ENCODE data around the gene HOXC10. TPM values are rescaled to one million over a fixed set of nuclear protein-coding genes. Genes with fewer than 3 reads are reported as not detected.
A peak's percentile ranks its signal among the peaks of the same experiment; 100 is the strongest.

Gene HOXC10
- total and polyA plus RNA-seq, 8 donors = not detected

- 5 to 11% (median 8%) methylated on average over 21 to 86 of the region's 86 CpGs for whole genome bisulfite sequencing, 5 donors
These were observed 29.7 kb upstream of the HOXC10 start for GRCh38 chr12:53955036-53955775.

GRCh38 chr12:53955776-53956250 is 29.1 kb upstream of the HOXC10 start:
- Histone ChIP-seq H3K36me3 (no peaks in the 10 kb centered on the region), H3K4me3 (no peak overlapping the region), H3K9me3 (peaks cover 0 to 10% (median 0%) of the 10 kb centered on the region in 4 donors), H3K27ac (no peak overlapping the region), H3K4me1 (peaks cover 8 to 51% (median 22%) of the 10 kb centered on the region in 4 donors), H3K27me3 (peaks cover 90 to 100% (median 100%) of the 10 kb centered on the region in 3 donors)
- no peak for DNase-seq
- TF ChIP-seq CTCF (IDR thresholded peaks at IDR 0.05) = no peak
- TF ChIP-seq EP300 (IDR thresholded peaks at IDR 0.05) = no peak
- no peak for TF ChIP-seq POLR2AphosphoS5 (IDR thresholded peaks at IDR 0.05)
- intact Hi-C loops (cut with DNase I; ENCODE audit: low total_unique reads) = no loop called here
- WGBS, 5 donors = 7 to 12% (median 8%) methylated on average over 10 of the region's 10 CpGs

More at GRCh38 chr12:53955036-53955775, 29.7 kb upstream of the HOXC10 start:
- peaks cover 86 to 100% (median 100%) of the 10 kb centered on the region in 3 donors for H3K27me3 ChIP-seq
- no peak overlapping the region for H3K27ac ChIP-seq
- peaks cover 0 to 10% (median 0%) of the 10 kb centered on the region in 4 donors for H3K9me3 ChIP-seq
- no peak for DNase-seq
- H3K36me3 ChIP-seq = no peaks in the 10 kb centered on the region
- no peak for TF ChIP-seq CTCF (IDR thresholded peaks at IDR 0.05)
- TF ChIP-seq POLR2AphosphoS5 (IDR thresholded peaks at IDR 0.05) = no peak
- TF ChIP-seq POLR2A (IDR thresholded peaks at IDR 0.05) = no peak
- TF ChIP-seq EP300 (IDR thresholded peaks at IDR 0.05) = no peak
- peaks cover 8 to 48% (median 18%) of the 10 kb centered on the region in 4 donors for H3K4me1 ChIP-seq
- intact Hi-C loops (cut with DNase I; ENCODE audit: low total_unique reads) = no loop called here
- peak overlapping the region in 1 of 4 donors; percentile 2 for H3K4me3 ChIP-seq

- WGBS, 5 donors = 7 to 10% (median 8%) methylated on average over 25 of the region's 25 CpGs
- Histone ChIP-seq H3K4me1 (peaks cover 8 to 52% (median 22%) of the 10 kb centered on the region in 4 donors), H3K27me3 (peaks cover 90 to 100% (median 100%) of the 10 kb centered on the region in 3 donors), H3K27ac (no peak overlapping the region), H3K36me3 (no peaks in the 10 kb centered on the region), H3K4me3 (no peak overlapping the region), H3K9me3 (peaks cover 0 to 10% (median 0%) of the 10 kb centered on the region in 4 donors)
- intact Hi-C loops (cut with DNase I; ENCODE audit: low total_unique reads) = no loop called here
- TF ChIP-seq EP300 (IDR thresholded peaks at IDR 0.05) = no peak
- TF ChIP-seq POLR2A (IDR thresholded peaks at IDR 0.05) = no peak
- no peak for TF ChIP-seq CTCF (IDR thresholded peaks at IDR 0.05)
- TF ChIP-seq POLR2AphosphoS5 (IDR thresholded peaks at IDR 0.05) = no peak
- DNase-seq = no peak
These were observed 28.6 kb upstream of the HOXC10 start for GRCh38 chr12:53956251-53956887.

- 10 to 18% (median 13%) methylated on average over 9 to 11 of the region's 11 CpGs for WGBS, 5 donors
- TF ChIP-seq POLR2A (IDR thresholded peaks at IDR 0.05) = no peak
- TF ChIP-seq POLR2AphosphoS5 (IDR thresholded peaks at IDR 0.05) = no peak
- TF ChIP-seq CTCF (IDR thresholded peaks at IDR 0.05) = no peak
- no peak for TF ChIP-seq EP300 (IDR thresholded peaks at IDR 0.05)
- H3K9me3 ChIP-seq = peaks cover 0 to 10% (median 0%) of the 10 kb centered on the region in 4 donors
- intact Hi-C loops (cut with DNase I; ENCODE audit: low total_unique reads) = no loop called here
- peaks cover 8 to 52% (median 18%) of the 10 kb centered on the region in 4 donors for H3K4me1 ChIP-seq
- no peaks in the 10 kb centered on the region for H3K36me3 ChIP-seq
- H3K27me3 ChIP-seq = peaks cover 91 to 100% (median 100%) of the 10 kb centered on the region in 3 donors
- DNase-seq = no peak
- no peak overlapping the region for H3K27ac ChIP-seq
- no peak overlapping the region for H3K4me3 ChIP-seq
These were observed 27.9 kb upstream of the HOXC10 start for GRCh38 chr12:53956914-53957536.
